CD14-positive monocyte (primary cell): ENCODE measurements around the gene PISD. TPM values are rescaled to one million over a fixed set of nuclear protein-coding genes. Genes with fewer than 3 reads are reported as not detected.

Experiments used
- DNase-seq, 3 donors: peaks; one replicate each; pipeline ENCODE4 v3.0.0-alpha.2; 2011 to 2022
- H2AFZ ChIP-seq: 2 replicates; pipeline ENCODE4 v1.6.0; 2012; ENCODE audit warnings: mild to moderate bottlenecking, low read depth, low read length, inconsistent platforms; ENCODE audit not compliant: insufficient read depth, poor library complexity, severe bottlenecking
- H3K27ac ChIP-seq, 2 donors: 1 replicate in 1 of 2; 2 replicates in 1 of 2; pipeline ENCODE4 v1.5.1; 2012 to 2013; ENCODE audit warnings: low read length in 2 of 2, control low read depth in 1 of 2, inconsistent platforms in 1 of 2, low read depth in 1 of 2, mild to moderate bottlenecking in 1 of 2
- H3K27me3 ChIP-seq, 2 donors: one replicate each; pipeline versions ENCODE4 v1.6.0 to v1.6.1; 2011 to 2013; ENCODE audit warnings: low read length in 2 of 2; ENCODE audit not compliant: control insufficient read depth in 2 of 2, insufficient read depth in 2 of 2
- H3K36me3 ChIP-seq, 2 donors: replicated peaks in 1 of 2; 1 replicate in 1 of 2; 2 replicates in 1 of 2; pipeline versions ENCODE4 v1.5.1 to v1.6.1; 2012 to 2013; ENCODE audit warnings: low read length in 2 of 2, control low read depth in 1 of 2, inconsistent platforms in 1 of 2, mild to moderate bottlenecking in 1 of 2; ENCODE audit not compliant: insufficient read depth in 2 of 2, control insufficient read depth in 1 of 2
- H3K4me1 ChIP-seq, 2 donors: 1 replicate in 1 of 2; 2 replicates in 1 of 2; pipeline versions ENCODE4 v1.5.1 to v1.6.1; 2012 to 2013; ENCODE audit warnings: low read length in 2 of 2, control low read depth in 1 of 2, inconsistent platforms in 1 of 2, mild to moderate bottlenecking in 1 of 2, moderate library complexity in 1 of 2; ENCODE audit not compliant: insufficient read depth in 2 of 2, control insufficient read depth in 1 of 2
- H3K4me2 ChIP-seq: replicated peaks from 2 replicates; pipeline ENCODE3; 2012; ENCODE audit warnings: low read length, moderate library complexity, mild to moderate bottlenecking; ENCODE audit not compliant: poor library complexity, severe bottlenecking; ENCODE audit errors: extremely low read depth
- H3K4me3 ChIP-seq, 3 experiments: fragments of 200-600 bp in 1 of 3; sonication (generic) in 1 of 3; replicated peaks in 1 of 3; 1 replicate in 2 of 3; 2 replicates in 1 of 3; pipeline ENCODE4 v1.5.1; 2011 to 2013; ENCODE audit warnings: low read length in 3 of 3, mild to moderate bottlenecking in 3 of 3, control low read depth in 2 of 3, low read depth in 2 of 3, inconsistent platforms in 1 of 3, moderate library complexity in 1 of 3
- H3K79me2 ChIP-seq: 2 replicates; pipeline ENCODE4 v1.6.0; 2012; ENCODE audit warnings: mild to moderate bottlenecking, control low read depth, inconsistent platforms, low read length, moderate library complexity; ENCODE audit not compliant: insufficient read depth
- H3K9ac ChIP-seq: 2 replicates; pipeline ENCODE4 v1.6.0; 2017; ENCODE audit warnings: low read length, mild to moderate bottlenecking; ENCODE audit not compliant: insufficient read depth, poor library complexity, severe bottlenecking
- H3K9me3 ChIP-seq, 2 donors: replicated peaks in 1 of 2; 1 replicate in 1 of 2; 2 replicates in 1 of 2; pipeline versions ENCODE4 v1.5.1 to v1.6.1; 2012 to 2013; ENCODE audit warnings: low read length in 2 of 2, control low read depth in 1 of 2; ENCODE audit not compliant: control insufficient read depth in 1 of 2, insufficient read depth in 1 of 2
- H4K20me1 ChIP-seq: 2 replicates; pipeline ENCODE4 v1.6.0; 2012; ENCODE audit warnings: mild to moderate bottlenecking, low read length, control low read depth, moderate library complexity; ENCODE audit not compliant: insufficient read depth
- H3K27ac Mint-ChIP-seq, 7 donors: one replicate each; pipeline ENCODE4 v1.8.0; 2020; ENCODE audit warnings: mild to moderate bottlenecking in 7 of 7, mixed read lengths in 7 of 7, moderate library complexity in 6 of 7, inconsistent platforms in 2 of 7
- H3K27me3 Mint-ChIP-seq, 3 donors: one replicate each; pipeline ENCODE4 v1.8.0; 2021 to 2022; ENCODE audit warnings: low read depth in 3 of 3, mild to moderate bottlenecking in 3 of 3, mixed read lengths in 3 of 3, moderate library complexity in 3 of 3, inconsistent platforms in 1 of 3
- H3K36me3 Mint-ChIP-seq, 2 donors: one replicate each; pipeline ENCODE4 v1.8.0; 2020; ENCODE audit warnings: mixed read lengths in 2 of 2, inconsistent platforms in 1 of 2, mild to moderate bottlenecking in 1 of 2
- H3K4me1 Mint-ChIP-seq: one replicate; pipeline ENCODE4 v1.8.0; 2020; ENCODE audit warnings: mild to moderate bottlenecking, mixed read lengths
- H3K4me3 Mint-ChIP-seq, 2 donors: one replicate each; pipeline ENCODE4 v1.8.0; 2020; ENCODE audit warnings: mild to moderate bottlenecking in 2 of 2, mixed read lengths in 2 of 2, moderate library complexity in 1 of 2
- H3K9me3 Mint-ChIP-seq, 7 donors: one replicate each; pipeline ENCODE4 v1.8.0; 2020 to 2022; ENCODE audit warnings: mixed read lengths in 7 of 7, mild to moderate bottlenecking in 6 of 7, moderate library complexity in 6 of 7, inconsistent platforms in 2 of 7
- CTCF ChIP-seq: fragments of 200-600 bp; IDR thresholded peaks from one replicate; pipeline ENCODE4 v1.8.0; 2022; ENCODE audit warnings: antibody characterized with exemption, mild to moderate bottlenecking
- WGBS: methylation state at CpG from one replicate; pipeline ENCODE4 v1.1.5; 2013; ENCODE audit warnings: missing lambda C conversion rate; ENCODE audit not compliant: insufficient coverage; 5-methylcytosine and 5-hydroxymethylcytosine counted together
- intact Hi-C, 2 donors: fragments of 100-400 bp; cut with micrococcal nuclease; formaldehyde crosslinking; loops; one replicate each; pipeline versions ENCODE4 v1.15.0 to v1.15.1; 2023
- polyA plus RNA-seq, 3 donors: library from polyadenylated mRNA; depleted of rRNA in 1 of 3; unstranded in 2 of 3; stranded (reverse) in 1 of 3; fragments of 300-500 nt in 2 of 3; fragments of >200 nt in 1 of 3; fragmentation: Illumina TruSeq in 2 of 3; gene quantifications; 1 replicate in 2 of 3; 2 replicates in 1 of 3; pipeline ENCODE4 v1.2.3, GENCODE V29; 2012 to 2021

PISD gene
- polyA plus RNA-seq, 3 donors: 38.1 to 112 (median 45.3) TPM

GRCh38 chr22:31612891-31613285, 49.1 kb downstream of the PISD start:
- Histone ChIP-seq H4K20me1 (peaks cover 31% of the 10 kb centered on the region), H3K79me2 (no peaks in the 10 kb centered on the region), H3K4me1 (peaks cover 16 to 26% of the 10 kb centered on the region in 2 donors), H3K4me2 (no peak overlapping the region), H3K27me3 (no peaks in the 10 kb centered on the region), H3K9me3 (no peaks in the 10 kb centered on the region), H3K9ac (no peak overlapping the region), H3K36me3 (peaks cover 20 to 32% of the 10 kb centered on the region in 2 donors), H3K4me3 (no peak overlapping the region), H2AFZ (no peak overlapping the region), H3K27ac (no peak overlapping the region)
- Mint-ChIP-seq H3K9me3 (no peaks in the 10 kb centered on the region), H3K4me1 (peaks cover 32% of the 10 kb centered on the region), H3K4me3 (no peak overlapping the region), H3K27ac (peak overlapping the region in 1 of 7 donors; percentile 11), H3K36me3 (peaks cover 36 to 38% of the 10 kb centered on the region in 2 donors), H3K27me3 (no peaks in the 10 kb centered on the region)
- no peak for DNase-seq
- no peak for TF ChIP-seq CTCF
- intact Hi-C loops: no loop called here
- 98% methylated on average over 8 of the region's 12 CpGs for WGBS

GRCh38 chr22:31611061-31611760, 50.8 kb downstream of the PISD start:
- no peak overlapping the region for H2AFZ ChIP-seq
- no peak overlapping the region for H3K4me2 ChIP-seq
- H4K20me1 ChIP-seq: peaks cover 15% of the 10 kb centered on the region
- H3K36me3 Mint-ChIP-seq: peaks cover 29 to 35% of the 10 kb centered on the region in 2 donors
- H3K4me3 ChIP-seq: no peak overlapping the region
- H3K9me3 ChIP-seq: no peaks in the 10 kb centered on the region
- H3K9ac ChIP-seq: no peak overlapping the region
- H3K9me3 Mint-ChIP-seq: no peaks in the 10 kb centered on the region
- no peak for DNase-seq
- H3K27ac Mint-ChIP-seq: peak overlapping the region in 1 of 7 donors; percentile 19
- peaks cover 0 to under 1% (median 0%) of the 10 kb centered on the region in 3 donors for H3K27me3 Mint-ChIP-seq
- intact Hi-C loops: no loop called here
- H3K36me3 ChIP-seq: peaks cover 12 to 23% of the 10 kb centered on the region in 2 donors
- H3K27me3 ChIP-seq: no peaks in the 10 kb centered on the region
- H3K27ac ChIP-seq: no peak overlapping the region
- H3K4me3 Mint-ChIP-seq: no peak overlapping the region
- H3K4me1 Mint-ChIP-seq: peaks cover 15% of the 10 kb centered on the region
- H3K79me2 ChIP-seq: no peaks in the 10 kb centered on the region
- no peak for TF ChIP-seq CTCF
- H3K4me1 ChIP-seq: peaks cover 7 to 13% of the 10 kb centered on the region in 2 donors
- 81% methylated on average over 16 of the region's 16 CpGs for WGBS
